Spinal cord (tissue), 10 donors: ENCODE results near the gene ARFIP1. TPM values are rescaled to one million over a fixed set of nuclear protein-coding genes. Genes with fewer than 3 reads are reported as not detected.
A peak's percentile ranks its signal among the peaks of the same experiment; 100 is the strongest.

Source experiments
- DNase-seq, 6 donors: peaks; one replicate each; pipeline versions ENCODE4 v3.0.0 to v3.0.0-alpha.2; 2013 to 2015; ENCODE audit warnings: low spot score in 6 of 6, low read depth in 4 of 6
- H3K27ac ChIP-seq: one replicate; pipeline ENCODE4 v1.5.1; 2013; ENCODE audit warnings: low read depth, low read length, control low read depth
- H3K27me3 ChIP-seq: one replicate; pipeline ENCODE4 v1.6.1; 2013; ENCODE audit warnings: low read length; ENCODE audit not compliant: control insufficient read depth, insufficient read depth
- H3K36me3 ChIP-seq: one replicate; pipeline ENCODE4 v1.6.1; 2013; ENCODE audit warnings: low read length; ENCODE audit not compliant: control insufficient read depth, insufficient read depth
- H3K4me1 ChIP-seq: one replicate; pipeline ENCODE4 v1.6.1; 2013; ENCODE audit warnings: low read length; ENCODE audit not compliant: control insufficient read depth, insufficient read depth
- H3K4me3 ChIP-seq: one replicate; pipeline ENCODE4 v1.5.1; 2013; ENCODE audit warnings: low read depth, low read length, control low read depth
- H3K9me3 ChIP-seq: one replicate; pipeline ENCODE4 v1.6.1; 2013; ENCODE audit warnings: low read length; ENCODE audit not compliant: control insufficient read depth, insufficient read depth
- WGBS: methylation state at CpG from one replicate; pipeline ENCODE4 v1.1.5; 2013; ENCODE audit warnings: missing lambda C conversion rate; ENCODE audit not compliant: insufficient coverage; 5-methylcytosine and 5-hydroxymethylcytosine counted together
- polyA plus RNA-seq, 2 donors: library from polyadenylated mRNA; unstranded; fragments of 120-200 nt; gene quantifications; one replicate each; pipeline ENCODE4 v1.2.1, GENCODE V29; 2013; ENCODE audit not compliant: insufficient read length in 2 of 2
- total RNA-seq, 2 donors: library from RNA; depleted of rRNA in 1 of 2; stranded (reverse); fragments of 120-200 nt in 1 of 2; fragments of >200 nt in 1 of 2; gene quantifications; one replicate each; pipeline versions ENCODE4 v1.2.3 to v1.2.4, GENCODE V29; 2013 to 2014
- donor health status: healthy.

The ARFIP1 gene
- total and polyA plus RNA-seq, 4 donors = 24.6 to 55.8 (median 32.2) TPM

- Histone ChIP-seq H3K27me3 (peaks cover 2% of the 10 kb centered on the region), H3K9me3 (no peaks in the 10 kb centered on the region), H3K4me3 (no peak overlapping the region), H3K36me3 (no peaks in the 10 kb centered on the region), H3K4me1 (no peaks in the 10 kb centered on the region), H3K27ac (no peak overlapping the region)
- 85% methylated on average over 3 of the region's 4 CpGs for WGBS
- DNase-seq = no peak
Measured at GRCh38 chr4:152926959-152927358, 147.2 kb downstream of the ARFIP1 start.

- DNase-seq = no peak
- 95% methylated on average over 3 of the region's 3 CpGs for WGBS
- Histone ChIP-seq H3K27ac (no peak overlapping the region), H3K4me1 (no peaks in the 10 kb centered on the region), H3K27me3 (peaks cover 2% of the 10 kb centered on the region), H3K9me3 (no peaks in the 10 kb centered on the region), H3K36me3 (no peaks in the 10 kb centered on the region), H3K4me3 (no peak overlapping the region)
Measured at GRCh38 chr4:152927737-152928136, 148.0 kb downstream of the ARFIP1 start.

GRCh38 chr4:152928286-152928685 lies 148.5 kb downstream of the ARFIP1 start:
- Histone ChIP-seq H3K4me1 (no peaks in the 10 kb centered on the region), H3K36me3 (no peaks in the 10 kb centered on the region), H3K27ac (no peak overlapping the region), H3K9me3 (no peaks in the 10 kb centered on the region), H3K4me3 (no peak overlapping the region), H3K27me3 (peaks cover 2% of the 10 kb centered on the region)
- no peak for DNase-seq
- no CpG with 5 or more reads among the region's 4 CpGs for WGBS

- H3K27me3 ChIP-seq = peaks cover 6% of the 10 kb centered on the region
- H3K27ac ChIP-seq = no peak overlapping the region
- H3K4me1 ChIP-seq = no peaks in the 10 kb centered on the region
- DNase-seq = no peak
- no peak overlapping the region for H3K4me3 ChIP-seq
- no peaks in the 10 kb centered on the region for H3K9me3 ChIP-seq
- H3K36me3 ChIP-seq = no peaks in the 10 kb centered on the region
- WGBS = no CpG with 5 or more reads among the region's 1 CpG
Measured at GRCh38 chr4:152929888-152930287, 150.1 kb downstream of the ARFIP1 start.

- 23% methylated on average over 14 of the region's 16 CpGs for WGBS
- Histone ChIP-seq H3K4me1 (peaks cover 30% of the 10 kb centered on the region), H3K27ac (no peak overlapping the region), H3K9me3 (no peaks in the 10 kb centered on the region), H3K4me3 (peak overlapping the region; percentile 69), H3K36me3 (no peaks in the 10 kb centered on the region), H3K27me3 (peaks cover 27% of the 10 kb centered on the region)
- DNase-seq = peak in 2 of 6 donors; percentile 22 to 54
Measured at GRCh38 chr4:152935143-152935542, 155.4 kb downstream of the ARFIP1 start.

GRCh38 chr4:152935631-152936445 lies 156.1 kb downstream of the ARFIP1 start, which contains the start of gene FHDC1:
Gene FHDC1, plus strand, starts transcription at chr4:152936323. Its CDS starts 6,735 bp downstream, at chr4:152943058.
- DNase-seq = peak in 4 of 6 donors; percentile 7 to 86 (median 42)
- Histone ChIP-seq H3K9me3 (no peaks in the 10 kb centered on the region), H3K27ac (peak within 1 kb of the TSS; percentile 25), H3K4me3 (peak within 1 kb of the TSS; percentile 69), H3K27me3 (peaks cover 27% of the 10 kb centered on the region), H3K36me3 (no peaks in the 10 kb centered on the region), H3K4me1 (peaks cover 30% of the 10 kb centered on the region)
- WGBS = under 1% methylated on average over 72 of the region's 75 CpGs

GRCh38 chr4:152936446-152937335 lies 156.9 kb downstream of the ARFIP1 start:
- Histone ChIP-seq H3K9me3 (no peaks in the 10 kb centered on the region), H3K4me3 (peak overlapping the region; percentile 69), H3K27me3 (peaks cover 27% of the 10 kb centered on the region), H3K27ac (peak overlapping the region; percentile 25), H3K36me3 (no peaks in the 10 kb centered on the region), H3K4me1 (peaks cover 30% of the 10 kb centered on the region)
- WGBS = under 1% methylated on average over 77 of the region's 93 CpGs
- peak in 4 of 6 donors; percentile 3 to 69 (median 39) for DNase-seq

GRCh38 chr4:152937336-152938236 lies 157.8 kb downstream of the ARFIP1 start:
- Histone ChIP-seq H3K9me3 (no peaks in the 10 kb centered on the region), H3K27ac (peak overlapping the region; percentile 25), H3K27me3 (peaks cover 27% of the 10 kb centered on the region), H3K4me3 (peak overlapping the region; percentile 69), H3K36me3 (no peaks in the 10 kb centered on the region), H3K4me1 (peaks cover 30% of the 10 kb centered on the region)
- 0% methylated on average over 86 of the region's 91 CpGs for WGBS
- peak in 3 of 6 donors; percentile 22 to 67 (median 65) for DNase-seq
